Measurements from ENCODE around the gene NAT16.
"Not testable (repeated sequence)": the region's sequence is repeated elsewhere in the genome, so short reads cannot be mapped to it uniquely, and the experiment has no call there.

Gene NAT16

DNA sequence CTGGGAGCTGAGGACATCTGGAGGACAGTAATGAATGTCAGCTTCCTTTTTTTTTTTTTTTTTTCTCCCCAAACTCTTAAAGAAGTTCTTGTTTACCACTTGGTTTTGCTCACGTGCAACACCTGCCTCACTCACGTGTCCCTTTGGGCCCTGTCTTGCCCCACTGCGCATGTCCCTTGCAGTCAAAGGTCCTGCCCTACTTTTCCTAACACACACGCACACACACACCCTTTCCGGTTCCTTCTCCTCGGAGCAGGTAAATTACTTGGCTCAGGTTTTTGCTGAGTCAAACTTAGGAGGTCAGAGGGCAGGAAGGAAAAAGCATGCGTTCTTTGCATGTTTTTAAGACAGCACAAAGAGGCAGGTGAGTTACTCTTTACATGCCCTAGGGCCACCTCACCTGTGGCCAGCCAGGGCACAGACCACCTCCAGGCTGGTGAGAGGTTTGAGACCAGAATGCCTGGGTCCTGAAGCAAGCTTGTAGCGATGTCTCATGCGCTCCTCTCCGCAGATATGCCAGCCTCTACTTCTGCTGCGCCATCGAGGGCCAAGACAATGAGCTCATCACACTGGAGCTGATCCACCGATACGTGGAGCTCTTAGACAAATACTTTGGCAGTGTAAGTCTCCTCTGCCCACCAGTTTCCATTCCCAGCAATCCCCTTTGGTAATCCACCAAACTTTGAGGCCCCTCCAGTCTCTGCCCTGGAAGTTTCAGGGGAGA lies 23.1 kb downstream of the NAT16 start:
- no peak for DNase-seq

DNA sequence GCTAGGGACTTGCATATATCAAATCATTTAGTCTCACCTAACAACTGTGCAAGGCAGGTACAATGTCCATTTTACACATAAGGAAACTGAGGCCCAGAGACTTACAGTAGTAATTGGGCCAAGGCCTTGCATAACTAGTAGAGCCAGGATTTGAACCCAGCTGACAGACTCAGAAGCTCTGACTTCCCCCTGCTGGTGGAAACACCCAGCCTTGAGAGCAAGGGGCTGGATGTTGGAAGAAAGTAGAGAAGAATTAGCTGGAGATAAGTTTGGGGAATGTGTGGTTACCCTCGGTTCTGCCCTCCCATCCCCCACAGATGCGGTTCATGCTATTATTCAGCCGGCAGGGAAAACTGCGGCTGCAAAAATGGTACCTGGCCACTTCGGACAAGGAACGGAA lies 23.8 kb downstream of the NAT16 start:
- no peak for DNase-seq

DNA sequence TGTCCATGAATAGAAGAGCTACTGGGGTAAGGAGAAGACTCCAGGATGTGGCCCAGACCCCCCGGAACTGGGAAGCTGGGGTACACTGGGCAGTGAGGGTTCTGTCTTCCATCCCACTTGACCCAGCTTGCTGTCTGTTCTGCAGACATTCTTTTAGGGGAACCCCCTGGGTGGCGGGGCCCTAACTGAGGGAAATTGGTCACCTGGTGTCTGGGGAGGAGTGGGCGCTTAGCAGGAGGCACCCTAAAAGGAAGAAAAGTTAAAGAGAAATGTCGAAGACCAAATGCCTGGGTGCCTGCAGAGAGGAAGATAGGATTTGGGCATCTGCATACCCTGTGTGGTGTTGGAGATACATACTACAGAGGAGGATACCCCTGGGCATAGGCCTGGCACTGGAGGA lies 24.8 kb downstream of the NAT16 start:
- DNase-seq, result no peak

DNA sequence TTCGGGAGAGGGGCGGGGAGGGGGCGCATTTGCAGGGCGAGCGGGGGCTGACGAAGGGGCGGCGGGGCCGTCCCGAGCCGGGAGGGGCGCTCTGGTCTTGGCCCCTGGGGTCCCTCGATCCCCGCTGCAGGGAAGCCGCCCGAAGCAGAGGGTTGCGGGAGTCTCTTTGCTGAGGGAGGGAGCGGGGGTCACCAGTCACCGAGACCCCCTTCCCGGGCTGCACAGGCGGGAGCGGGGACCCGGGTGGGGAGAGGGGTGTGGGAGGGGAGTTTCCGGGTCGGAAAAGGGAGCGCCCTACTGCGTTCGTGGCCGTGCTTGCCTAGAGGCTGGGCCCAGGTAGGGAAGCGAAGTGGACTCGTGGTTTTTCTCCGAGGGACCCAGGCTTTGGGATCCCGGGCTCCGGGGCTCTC lies 25.4 kb downstream of the NAT16 start:
- DNase-seq, result no peak

DNA sequence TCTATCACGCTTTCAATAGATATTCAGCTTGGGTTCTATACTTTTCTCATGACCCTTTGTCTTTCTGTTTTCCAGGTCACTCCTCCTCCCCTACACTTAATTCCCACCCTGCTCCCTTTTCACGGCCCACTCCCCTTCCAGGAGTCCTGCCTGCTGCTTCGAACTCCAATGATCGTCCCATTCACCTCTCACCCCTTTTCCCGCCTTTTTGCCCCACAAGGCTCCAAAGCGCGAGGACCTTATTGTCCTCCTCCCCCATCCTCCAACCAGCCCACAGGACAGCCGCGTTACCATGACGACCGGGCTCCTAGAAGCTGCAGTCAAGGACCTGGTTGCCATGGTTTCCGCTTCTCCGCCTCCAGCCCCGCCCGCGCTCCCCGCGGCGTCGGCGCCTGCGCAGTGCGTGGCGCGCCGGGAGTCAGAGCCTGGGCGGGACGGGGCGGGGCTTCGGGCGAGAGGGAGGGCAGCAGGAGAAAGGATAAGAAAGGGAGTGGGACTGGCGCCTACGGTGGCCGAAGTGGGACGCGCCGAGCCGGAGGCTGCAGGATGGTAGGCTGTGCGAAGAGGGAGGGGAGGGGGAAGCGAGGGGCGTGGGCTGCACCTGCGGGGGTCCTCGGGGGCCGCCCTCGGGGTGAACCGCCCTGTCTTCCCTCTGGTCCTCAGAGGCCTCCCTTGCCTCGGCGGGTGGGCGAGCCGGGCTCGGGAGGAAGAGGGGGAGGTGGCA lies 26.0 kb downstream of the NAT16 start, which contains the start of gene AP1S1:
Gene AP1S1 (plus strand): TSS at position 508 of the 724 bp plus-strand sequence. CDS start 39 bp downstream, at position 547.
- DNase-seq, result peak; percentile 83 to 96 (median 87)

DNA sequence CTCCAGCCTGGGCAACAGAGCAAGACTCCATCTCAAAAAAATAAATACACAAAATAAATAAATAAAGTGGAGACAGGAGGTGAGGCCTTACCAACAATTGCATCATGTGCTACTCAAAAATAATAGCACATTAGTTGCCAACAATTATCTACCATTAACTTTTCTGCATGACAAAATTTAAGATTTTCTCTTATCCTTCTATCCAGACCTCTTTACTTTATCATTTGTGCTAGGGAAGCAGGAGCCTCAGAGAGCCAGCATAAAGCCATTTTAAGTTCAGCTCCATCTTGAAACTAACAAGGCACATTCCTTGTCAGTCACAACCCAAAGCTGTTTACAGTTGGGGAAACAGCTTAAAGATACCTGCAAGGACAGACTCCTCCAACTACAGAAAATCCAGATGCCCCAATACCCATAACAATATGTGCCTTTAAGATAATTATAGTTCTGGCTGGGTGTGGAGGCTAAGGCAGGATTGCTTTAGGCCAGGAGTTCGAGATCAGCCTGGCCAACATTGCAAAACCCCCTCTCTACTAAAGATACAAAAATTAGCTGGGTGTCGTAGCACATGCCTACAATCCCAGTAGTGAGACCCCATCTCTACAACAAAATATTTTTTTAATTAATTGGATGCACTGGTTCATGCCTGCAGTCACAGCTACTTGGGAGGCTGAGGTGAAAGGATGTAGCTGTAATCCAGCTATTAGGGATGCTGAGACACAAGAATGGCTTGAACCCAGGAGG lies 28.0 kb downstream of the NAT16 start:
- no peak for DNase-seq

DNA sequence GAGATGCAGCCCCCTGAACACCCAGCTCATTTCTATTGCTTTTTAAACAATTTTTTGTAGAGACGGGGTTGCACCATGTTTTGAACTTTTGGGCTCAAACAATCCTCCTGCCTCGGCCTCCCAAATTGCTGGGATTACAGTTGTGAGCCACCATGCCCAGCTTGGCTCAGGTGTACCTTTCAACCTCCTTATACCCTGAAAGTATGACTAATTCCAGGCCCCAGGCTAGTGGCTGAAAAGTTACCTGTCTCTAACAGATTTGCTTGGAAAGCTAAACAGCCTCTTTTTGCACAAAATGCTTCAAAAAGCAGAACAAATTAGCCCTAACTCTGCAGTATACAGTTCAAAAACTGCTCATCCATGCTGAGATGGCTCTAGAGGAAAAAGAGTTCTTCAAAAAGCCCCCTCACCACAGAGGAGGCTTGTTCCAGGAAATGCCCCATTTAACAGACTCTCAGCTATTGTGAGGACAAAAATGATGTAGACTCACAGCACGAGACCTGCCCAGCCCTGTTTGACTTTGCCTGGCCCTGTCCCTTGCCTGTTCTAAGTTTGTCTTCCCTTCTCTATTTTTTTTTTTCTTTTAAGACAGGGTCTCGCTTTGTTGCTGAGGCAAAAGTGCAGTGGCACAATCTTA lies 39.2 kb downstream of the NAT16 start:
- DNase-seq, result no peak

DNA sequence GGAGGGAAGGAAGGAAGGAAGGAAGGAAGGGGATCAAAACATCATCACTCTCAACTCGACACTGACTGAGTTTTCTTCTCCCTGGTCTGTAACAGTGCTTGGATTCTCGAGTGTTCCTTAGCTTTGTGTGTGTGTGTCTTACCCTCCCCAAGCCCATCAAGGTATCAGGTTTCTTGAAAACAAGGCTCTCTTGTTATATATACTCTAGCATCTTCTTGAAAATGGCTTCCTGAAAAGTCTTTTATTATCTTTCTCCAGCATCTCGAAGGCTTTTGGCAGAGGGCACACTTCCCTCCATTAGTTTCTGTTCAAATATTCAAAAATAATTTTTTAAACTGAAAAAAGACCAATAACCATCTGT lies 39.8 kb downstream of the NAT16 start:
- no peak for DNase-seq

DNA sequence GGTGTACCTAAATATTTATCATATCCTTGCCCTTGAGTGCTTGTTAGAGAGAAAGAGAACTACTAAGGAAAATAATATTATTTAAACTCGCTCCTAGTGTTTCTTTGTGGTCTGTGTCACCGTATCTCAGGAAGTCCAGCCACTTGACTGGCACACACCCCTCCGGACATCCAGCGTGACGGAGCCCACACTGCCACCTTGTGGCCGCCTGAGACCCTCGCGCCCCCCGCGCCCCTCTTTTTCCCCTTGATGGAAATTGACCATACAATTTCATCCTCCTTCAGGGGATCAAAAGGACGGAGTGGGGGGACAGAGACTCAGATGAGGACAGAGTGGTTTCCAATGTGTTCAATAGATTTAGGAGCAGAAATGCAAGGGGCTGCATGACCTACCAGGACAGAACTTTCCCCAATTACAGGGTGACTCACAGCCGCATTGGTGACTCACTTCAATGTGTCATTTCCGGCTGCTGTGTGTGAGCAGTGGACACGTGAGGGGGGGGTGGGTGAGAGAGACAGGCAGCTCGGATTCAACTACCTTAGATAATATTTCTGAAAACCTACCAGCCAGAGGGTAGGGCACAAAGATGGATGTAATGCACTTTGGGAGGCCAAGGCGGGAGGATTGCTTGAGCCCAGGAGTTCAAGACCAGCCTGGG lies 41.8 kb downstream of the NAT16 start:
- DNase-seq, result peak; percentile 50 to 85 (median 63)

DNA sequence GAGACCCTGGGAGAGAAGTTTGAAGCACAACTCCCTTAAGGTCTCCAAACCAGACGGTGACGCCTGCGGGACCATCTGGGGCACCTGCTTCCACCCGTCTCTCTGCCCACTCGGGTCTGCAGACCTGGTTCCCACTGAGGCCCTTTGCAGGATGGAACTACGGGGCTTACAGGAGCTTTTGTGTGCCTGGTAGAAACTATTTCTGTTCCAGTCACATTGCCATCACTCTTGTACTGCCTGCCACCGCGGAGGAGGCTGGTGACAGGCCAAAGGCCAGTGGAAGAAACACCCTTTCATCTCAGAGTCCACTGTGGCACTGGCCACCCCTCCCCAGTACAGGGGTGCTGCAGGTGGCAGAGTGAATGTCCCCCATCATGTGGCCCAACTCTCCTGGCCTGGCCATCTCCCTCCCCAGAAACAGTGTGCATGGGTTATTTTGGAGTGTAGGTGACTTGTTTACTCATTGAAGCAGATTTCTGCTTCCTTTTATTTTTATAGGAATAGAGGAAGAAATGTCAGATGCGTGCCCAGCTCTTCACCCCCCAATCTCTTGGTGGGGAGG lies 42.4 kb downstream of the NAT16 start:
- DNase-seq, result no peak

DNA sequence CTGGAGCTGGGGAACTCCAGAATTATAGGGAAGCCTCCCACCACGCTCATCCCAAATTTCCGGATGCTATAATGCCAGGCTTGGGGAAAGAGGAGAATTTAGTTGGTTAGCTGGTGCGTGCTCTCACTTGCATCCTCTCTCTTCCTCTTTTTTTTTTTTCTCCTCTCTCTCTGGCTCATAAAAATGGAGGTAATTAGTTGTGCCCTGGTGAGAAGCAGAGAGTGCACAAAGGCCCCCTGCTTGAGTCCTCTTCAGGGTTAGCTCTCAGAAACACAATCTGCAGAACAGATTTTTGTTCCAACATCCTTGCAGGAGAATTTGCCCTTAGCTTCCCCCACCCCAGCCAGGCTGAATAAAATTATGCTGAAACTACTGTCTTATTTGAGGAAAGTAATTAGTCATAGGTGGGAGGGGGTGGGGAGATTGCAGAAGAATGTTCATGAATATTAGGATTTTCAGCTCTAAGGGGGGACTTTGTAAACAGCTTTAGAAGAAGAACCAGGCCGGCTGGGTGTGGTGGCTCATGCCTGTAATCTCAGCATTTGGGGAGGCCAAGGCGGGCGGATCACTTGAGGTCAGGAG lies 45.6 kb downstream of the NAT16 start:
- no peak for DNase-seq

DNA sequence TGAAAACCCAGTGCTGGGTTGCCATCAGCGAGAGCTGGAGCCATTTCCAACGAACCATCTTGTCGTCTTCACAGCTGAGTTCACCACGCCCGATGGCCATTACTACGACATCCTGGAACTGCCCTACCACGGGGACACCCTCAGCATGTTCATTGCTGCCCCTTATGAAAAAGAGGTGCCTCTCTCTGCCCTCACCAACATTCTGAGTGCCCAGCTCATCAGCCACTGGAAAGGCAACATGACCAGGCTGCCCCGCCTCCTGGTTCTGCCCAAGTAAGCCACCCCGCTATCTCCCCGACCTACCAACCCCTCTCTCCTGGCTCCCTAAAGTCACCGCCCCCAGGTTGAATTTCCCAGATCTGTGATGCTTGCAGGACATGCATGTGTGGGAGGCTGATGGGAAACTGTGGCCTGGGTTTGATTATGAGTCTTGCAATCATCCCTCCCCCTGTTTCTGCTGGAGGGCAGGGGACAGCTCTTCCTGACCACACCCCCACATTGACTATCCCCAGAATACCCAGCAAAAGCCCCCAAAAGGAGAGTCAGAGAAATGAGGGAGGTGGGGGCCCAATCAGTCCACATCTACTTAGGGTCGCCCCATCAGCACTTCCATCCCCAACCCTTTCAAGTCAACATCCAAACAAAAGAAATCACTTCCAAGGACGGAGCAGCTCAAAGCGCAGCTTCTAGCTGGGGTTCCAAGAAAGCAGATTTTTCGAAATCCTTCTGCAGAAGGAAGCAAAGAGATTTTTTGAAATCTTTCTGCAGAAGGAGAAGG lies 46.3 kb downstream of the NAT16 start:
- DNase-seq, result no peak

DNA sequence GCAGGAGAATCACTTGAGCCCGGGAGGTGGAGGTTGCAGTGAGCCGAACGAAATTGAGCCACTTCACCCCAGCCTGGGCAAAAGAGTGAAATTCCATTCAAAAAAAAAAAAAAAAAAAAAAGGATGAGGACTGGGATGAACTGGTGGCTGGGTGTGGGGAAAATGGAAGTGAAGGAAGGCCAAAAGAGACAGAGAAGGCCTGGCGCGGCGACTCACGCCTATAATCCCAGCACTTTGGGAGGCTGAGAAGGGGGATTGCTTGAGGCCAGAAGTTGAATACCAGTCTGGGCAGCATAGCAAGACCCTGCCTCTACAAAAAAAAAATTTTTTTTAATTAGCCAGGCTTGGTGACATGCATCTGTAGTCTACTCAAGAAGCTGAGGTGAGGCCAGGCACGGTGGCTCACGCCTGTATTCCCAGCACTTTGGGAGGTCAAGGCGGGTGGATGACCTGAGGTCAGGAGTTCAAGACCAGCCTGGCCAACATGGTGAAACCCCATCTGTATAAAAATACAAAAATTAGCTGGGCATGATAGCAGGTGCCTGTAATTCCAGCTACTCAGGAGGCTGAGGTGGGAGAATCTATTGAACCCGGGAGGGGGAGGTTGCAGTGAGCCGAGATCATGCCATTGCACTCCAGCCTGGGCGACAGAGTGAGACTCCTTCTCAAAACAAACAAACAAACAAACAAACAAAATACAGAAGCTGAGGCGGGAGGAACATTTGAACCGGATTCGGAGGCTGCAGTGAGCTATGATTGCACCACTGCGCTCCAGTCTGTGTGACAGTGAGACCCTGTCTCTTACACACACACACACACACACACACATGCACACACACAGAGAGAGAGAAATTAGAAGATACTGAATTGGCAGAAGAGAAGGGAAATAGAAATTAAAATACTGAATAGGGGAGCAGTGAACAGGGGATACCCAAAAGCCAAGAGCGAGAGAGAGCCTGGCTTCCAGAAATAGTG lies 47.2 kb downstream of the NAT16 start:
- DNase-seq, result not testable (repeated sequence)

DNA sequence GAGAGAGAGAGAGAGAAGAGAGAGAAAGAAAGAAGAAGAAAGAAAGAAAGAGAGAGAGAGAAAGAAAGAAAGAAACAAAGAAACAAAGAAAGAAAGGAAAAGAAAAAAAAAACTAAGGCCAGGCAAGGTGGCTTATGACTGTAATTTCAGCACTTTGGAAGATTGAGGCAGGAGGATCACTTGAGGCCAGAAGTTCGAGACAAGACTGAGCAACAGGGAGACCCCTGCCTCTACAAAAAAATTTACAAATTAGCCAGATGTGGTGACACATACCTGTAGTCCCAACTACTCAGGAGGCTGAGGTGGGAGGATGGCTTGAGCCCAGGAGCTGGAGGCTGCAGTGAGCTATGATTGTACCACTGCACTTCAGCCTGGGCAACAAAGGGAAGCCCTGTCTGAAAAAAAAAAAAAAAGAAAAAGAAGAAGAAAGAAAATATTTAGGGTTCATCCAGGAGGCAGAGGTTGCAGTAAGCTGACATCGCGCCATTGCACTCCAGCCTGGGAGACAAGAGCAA lies 50.4 kb downstream of the NAT16 start:
- DNase-seq, result no peak

DNA sequence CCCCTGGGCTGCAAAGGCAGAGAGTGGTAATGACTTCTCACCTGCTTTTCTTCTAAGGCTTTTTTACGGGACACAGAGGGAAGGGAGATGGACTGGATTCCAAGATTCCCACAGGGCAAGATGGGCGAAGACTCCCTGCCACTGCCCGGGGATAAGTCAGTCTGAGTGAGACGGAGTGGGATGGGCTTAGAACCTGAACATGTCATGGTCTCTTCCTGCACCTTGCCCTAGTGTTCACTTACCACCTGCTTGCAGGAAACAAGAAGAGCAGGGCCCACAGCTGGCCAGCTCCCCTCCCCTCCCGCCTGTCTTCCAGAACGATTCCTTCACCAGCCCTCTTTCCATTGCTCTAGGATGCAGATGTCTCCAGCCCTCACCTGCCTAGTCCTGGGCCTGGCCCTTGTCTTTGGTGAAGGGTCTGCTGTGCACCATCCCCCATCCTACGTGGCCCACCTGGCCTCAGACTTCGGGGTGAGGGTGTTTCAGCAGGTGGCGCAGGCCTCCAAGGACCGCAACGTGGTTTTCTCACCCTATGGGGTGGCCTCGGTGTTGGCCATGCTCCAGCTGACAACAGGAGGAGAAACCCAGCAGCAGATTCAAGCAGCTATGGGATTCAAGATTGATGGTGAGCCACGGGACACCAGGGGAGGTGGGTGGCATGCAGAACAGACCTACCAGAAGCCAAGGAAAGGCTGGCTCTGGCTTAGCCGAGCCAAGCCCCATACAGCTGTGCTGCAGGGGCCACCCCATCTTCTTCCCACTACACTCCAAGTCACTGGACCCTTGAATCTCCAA lies 51.9 kb downstream of the NAT16 start:
- no peak for DNase-seq

DNA sequence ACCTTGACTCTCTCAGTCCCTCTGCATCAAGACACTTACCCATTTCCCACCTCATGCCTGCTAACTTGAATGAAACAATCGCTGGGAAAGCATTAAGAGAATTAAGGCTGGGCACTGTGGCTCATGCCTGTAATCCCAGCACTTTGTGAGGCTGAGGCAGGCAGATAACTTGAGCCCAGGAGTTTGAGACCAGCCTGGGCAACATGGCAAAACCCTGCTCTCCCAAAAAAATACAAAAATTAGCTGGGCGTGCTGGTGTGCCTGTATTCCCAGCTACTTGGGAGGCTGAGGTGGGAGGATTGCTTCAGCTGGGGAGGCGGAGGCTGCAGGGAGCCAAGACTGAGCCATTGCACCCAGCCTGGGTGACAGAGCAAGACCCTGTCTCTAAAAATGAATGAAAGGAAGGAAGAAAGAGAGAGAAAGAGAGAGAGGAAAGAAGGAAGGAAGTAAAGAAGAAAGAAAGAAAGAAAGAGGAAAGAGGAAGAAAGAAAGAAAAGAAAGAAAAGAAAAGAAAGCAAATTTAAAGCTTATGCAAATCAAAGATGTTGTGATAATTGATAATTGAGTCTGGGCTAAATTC lies 52.5 kb downstream of the NAT16 start:
- no peak for DNase-seq

DNA sequence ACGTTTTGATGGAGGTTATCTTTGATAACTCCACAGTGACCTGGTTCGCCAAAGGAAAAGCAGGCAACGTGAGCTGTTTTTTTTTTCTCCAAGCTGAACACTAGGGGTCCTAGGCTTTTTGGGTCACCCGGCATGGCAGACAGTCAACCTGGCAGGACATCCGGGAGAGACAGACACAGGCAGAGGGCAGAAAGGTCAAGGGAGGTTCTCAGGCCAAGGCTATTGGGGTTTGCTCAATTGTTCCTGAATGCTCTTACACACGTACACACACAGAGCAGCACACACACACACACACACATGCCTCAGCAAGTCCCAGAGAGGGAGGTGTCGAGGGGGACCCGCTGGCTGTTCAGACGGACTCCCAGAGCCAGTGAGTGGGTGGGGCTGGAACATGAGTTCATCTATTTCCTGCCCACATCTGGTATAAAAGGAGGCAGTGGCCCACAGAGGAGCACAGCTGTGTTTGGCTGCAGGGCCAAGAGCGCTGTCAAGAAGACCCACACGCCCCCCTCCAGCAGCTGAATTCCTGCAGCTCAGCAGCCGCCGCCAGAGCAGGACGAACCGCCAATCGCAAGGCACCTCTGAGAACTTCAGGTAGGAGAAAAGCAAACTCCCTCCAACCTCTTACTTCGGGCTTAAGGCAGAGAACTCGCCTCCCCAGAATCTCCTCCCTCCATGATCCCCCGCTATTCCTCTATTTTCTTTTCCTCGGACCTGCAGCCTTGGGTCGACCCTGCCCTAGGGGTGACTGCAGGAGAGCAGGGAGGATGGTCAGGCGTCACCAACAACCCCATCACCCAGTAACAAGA lies 53.2 kb downstream of the NAT16 start, which contains the start of gene SERPINE1:
Gene SERPINE1 (plus strand): TSS at position 454 of the 809 bp plus-strand sequence. CDS start 1,290 bp downstream, outside the sequence.
- peak in 4 of 5 donors; percentile 12 to 65 (median 20) for DNase-seq
